GM12865 (cell line): Measurements from ENCODE around the gene FAM20C.
"Not testable (repeated sequence)": the region's sequence is repeated elsewhere in the genome, so short reads cannot be mapped to it uniquely, and the experiment has no call there.

Experiments
- DNase-seq: peaks from one replicate; pipeline ENCODE4 v3.0.0; 2010; ENCODE audit warnings: low read depth
- H3K4me3 ChIP-seq: 2 replicates; pipeline ENCODE4 v1.5.1; 2011; ENCODE audit warnings: mild to moderate bottlenecking, low read depth, low read length, control low read depth
- TF ChIP-seq, protein P1 (sequence below): IDR thresholded peaks from 2 replicates; pipeline ENCODE4 v1.5.1; 2011; ENCODE audit warnings: low read length, control low read depth, low read depth, inconsistent platforms; ENCODE audit not compliant: insufficient read depth; ENCODE audit errors: missing control alignments

Gene FAM20C

DNA sequence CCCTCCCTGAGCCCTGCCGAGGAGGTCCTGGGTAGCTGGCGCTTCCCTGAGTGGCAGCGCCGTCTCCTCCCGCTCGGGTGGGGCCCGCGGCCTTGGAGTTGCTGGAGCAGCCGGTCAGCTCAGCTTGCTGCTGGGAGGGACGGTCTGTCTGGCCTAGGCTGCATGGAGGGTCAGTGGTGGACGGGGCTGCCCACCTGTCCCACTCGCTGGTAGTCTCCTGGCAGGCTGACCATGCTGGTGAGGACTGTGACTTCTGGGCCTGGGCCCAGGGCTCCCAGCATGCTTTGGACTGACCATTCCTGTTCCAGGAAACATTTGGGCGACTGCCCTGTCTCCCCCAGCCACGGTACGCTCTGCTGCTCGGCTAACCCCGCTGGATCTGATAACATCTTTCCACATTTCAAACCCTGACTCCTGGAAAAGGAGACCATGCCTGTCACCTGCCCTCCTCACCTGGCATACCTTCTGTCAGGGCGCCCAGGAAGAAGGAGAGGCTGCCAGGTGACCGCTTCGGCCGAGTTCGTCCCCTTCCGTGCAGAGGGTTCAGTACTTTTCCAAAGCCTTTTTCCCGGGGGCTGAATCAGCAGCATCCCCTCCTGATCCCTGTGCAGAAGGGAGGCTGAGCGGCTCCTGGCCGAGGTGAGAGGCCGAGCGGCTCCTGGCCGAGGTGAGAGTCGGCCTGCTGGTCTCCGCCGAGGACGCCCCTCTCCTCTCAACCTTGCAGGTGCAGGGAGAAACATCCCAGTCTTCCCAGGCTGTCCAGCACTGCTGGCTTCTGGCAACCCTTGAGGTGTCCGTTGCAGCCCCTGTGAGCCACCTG lies 43.4 kb downstream of the FAM20C start:
- no peak overlapping the region for H3K4me3 ChIP-seq
- TF ChIP-seq, protein P1, sequence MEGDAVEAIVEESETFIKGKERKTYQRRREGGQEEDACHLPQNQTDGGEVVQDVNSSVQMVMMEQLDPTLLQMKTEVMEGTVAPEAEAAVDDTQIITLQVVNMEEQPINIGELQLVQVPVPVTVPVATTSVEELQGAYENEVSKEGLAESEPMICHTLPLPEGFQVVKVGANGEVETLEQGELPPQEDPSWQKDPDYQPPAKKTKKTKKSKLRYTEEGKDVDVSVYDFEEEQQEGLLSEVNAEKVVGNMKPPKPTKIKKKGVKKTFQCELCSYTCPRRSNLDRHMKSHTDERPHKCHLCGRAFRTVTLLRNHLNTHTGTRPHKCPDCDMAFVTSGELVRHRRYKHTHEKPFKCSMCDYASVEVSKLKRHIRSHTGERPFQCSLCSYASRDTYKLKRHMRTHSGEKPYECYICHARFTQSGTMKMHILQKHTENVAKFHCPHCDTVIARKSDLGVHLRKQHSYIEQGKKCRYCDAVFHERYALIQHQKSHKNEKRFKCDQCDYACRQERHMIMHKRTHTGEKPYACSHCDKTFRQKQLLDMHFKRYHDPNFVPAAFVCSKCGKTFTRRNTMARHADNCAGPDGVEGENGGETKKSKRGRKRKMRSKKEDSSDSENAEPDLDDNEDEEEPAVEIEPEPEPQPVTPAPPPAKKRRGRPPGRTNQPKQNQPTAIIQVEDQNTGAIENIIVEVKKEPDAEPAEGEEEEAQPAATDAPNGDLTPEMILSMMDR: no peak
- no peak for DNase-seq

DNA sequence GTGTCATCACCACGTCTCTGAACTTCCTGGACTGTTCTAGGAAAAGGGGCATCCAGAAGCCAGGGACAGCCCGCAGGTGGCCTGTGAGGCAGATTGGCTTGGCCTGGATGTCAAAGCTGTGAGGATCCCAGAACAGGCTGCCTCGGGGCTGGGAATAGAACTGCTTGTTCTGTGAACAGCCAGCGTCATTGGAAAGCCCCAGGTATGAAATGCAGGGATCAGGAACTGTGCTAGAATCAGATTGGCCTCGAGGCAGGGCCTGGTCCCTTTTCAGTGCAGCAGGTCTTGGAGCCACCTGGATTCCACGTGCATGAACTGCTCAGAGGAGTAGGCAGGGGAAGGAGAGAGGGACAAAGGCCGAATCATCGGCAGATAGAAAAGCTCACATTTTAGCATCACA lies 44.6 kb downstream of the FAM20C start:
- DNase-seq: no peak
- no peak overlapping the region for H3K4me3 ChIP-seq
- TF ChIP-seq, protein P1: no peak

- TF ChIP-seq, protein P1: no peak
- no peak overlapping the region for H3K4me3 ChIP-seq
- no peak for DNase-seq
Observed at GRCh38 chr7:237385-237784, 45.0 kb downstream of the FAM20C start.

- TF ChIP-seq, protein P1: no peak
- DNase-seq: no peak
- H3K4me3 ChIP-seq: no peak overlapping the region
Observed at GRCh38 chr7:240146-240676, 47.8 kb downstream of the FAM20C start.

GRCh38 chr7:240887-241421 lies 48.6 kb downstream of the FAM20C start:
- no peak for DNase-seq
- TF ChIP-seq, protein P1: no peak
- no peak overlapping the region for H3K4me3 ChIP-seq

- TF ChIP-seq, protein P1: no peak
- H3K4me3 ChIP-seq: no peak overlapping the region
- DNase-seq: no peak
Observed at GRCh38 chr7:241513-241912, 49.1 kb downstream of the FAM20C start.

DNA sequence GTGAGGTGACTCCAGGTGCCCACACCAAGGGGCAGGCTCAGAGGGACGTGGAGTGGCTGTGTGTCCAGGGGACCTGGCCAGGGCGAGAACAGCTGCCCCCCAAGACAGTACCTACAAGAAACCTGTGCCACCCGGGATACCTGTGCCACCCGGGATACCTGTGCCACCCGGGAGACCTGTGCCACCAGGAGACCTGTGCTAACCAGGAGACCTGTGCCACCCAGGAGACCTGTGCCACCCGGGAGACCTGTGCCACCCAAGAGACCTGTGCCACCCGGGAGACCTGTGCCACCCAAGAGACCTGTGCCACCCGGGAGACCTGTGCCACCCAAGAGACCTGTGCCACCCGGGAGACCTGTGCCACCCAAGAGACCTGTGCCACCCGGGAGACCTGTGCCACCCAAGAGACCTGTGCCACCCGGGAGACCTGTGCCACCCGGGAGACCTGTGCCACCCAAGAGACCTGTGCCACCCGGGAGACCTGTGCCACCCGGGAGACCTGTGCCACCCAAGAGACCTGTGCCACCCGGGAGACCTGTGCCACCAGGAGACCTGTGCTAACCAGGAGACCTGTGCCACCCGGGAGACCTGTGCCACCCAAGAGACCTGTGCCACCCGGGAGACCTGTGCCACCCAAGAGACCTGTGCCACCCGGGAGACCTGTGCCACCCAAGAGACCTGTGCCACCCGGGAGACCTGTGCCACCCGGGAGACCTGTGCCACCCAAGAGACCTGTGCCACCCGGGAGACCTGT lies 50.6 kb downstream of the FAM20C start:
- DNase-seq, H3K4me3 ChIP-seq: not testable (repeated sequence)

- not testable (repeated sequence) for DNase-seq, H3K4me3 ChIP-seq
Observed at GRCh38 chr7:243580-243978, 51.2 kb downstream of the FAM20C start.
